Central memory CD8-positive, alpha-beta T cell (primary cell): ENCODE measurements around the gene MET.

Experiments used
- ATAC-seq: fragments of 150-1000 bp; cut with Tn5 transposase; replicated peaks from 2 replicates; pipeline ENCODE4 v1.10.0; 2022; ENCODE audit warnings: mild to moderate bottlenecking, moderate FRiP score, moderate number of reproducible peaks; ENCODE audit not compliant: poor library complexity, severe bottlenecking; ENCODE audit errors: extremely low read depth
- DNase-seq, 2 donors: peaks; one replicate each; pipeline ENCODE4 v3.0.0; 2021; ENCODE audit warnings: low spot score in 2 of 2
- H3K27ac Mint-ChIP-seq: one replicate; pipeline ENCODE4 v1.8.0; 2022; ENCODE audit warnings: low read depth, mild to moderate bottlenecking, moderate library complexity, mixed read lengths
- H3K27me3 Mint-ChIP-seq: one replicate; pipeline ENCODE4 v1.8.0; 2022; ENCODE audit warnings: mixed read lengths
- H3K36me3 Mint-ChIP-seq: one replicate; pipeline ENCODE4 v1.8.0; 2022; ENCODE audit warnings: mild to moderate bottlenecking, moderate library complexity, mixed read lengths; ENCODE audit not compliant: insufficient read depth
- H3K4me1 Mint-ChIP-seq: one replicate; pipeline ENCODE4 v1.8.0; 2022; ENCODE audit warnings: mixed read lengths
- H3K4me3 Mint-ChIP-seq: one replicate; pipeline ENCODE4 v1.8.0; 2022; ENCODE audit warnings: mild to moderate bottlenecking, moderate library complexity, mixed read lengths
- H3K9me3 Mint-ChIP-seq: one replicate; pipeline ENCODE4 v1.8.0; 2022; ENCODE audit warnings: mixed read lengths

The MET gene

GRCh38 chr7:116671111-116671510 lies 885 bp upstream of the MET start:
- no peak overlapping the region for H3K27ac Mint-ChIP-seq
- peaks cover 5% of the 10 kb centered on the region for H3K4me1 Mint-ChIP-seq
- ATAC-seq (no peak), DNase-seq (no peak)
- peaks cover 28% of the 10 kb centered on the region for H3K27me3 Mint-ChIP-seq
- H3K9me3 Mint-ChIP-seq, result no peaks in the 10 kb centered on the region
- H3K36me3 Mint-ChIP-seq, result no peaks in the 10 kb centered on the region
- peak overlapping the region; percentile 67 for H3K4me3 Mint-ChIP-seq

GRCh38 chr7:116672596-116673456 lies 830 bp downstream of the MET start:
- Mint-ChIP-seq H3K4me1 (peaks cover 5% of the 10 kb centered on the region), H3K27ac (no peak overlapping the region), H3K9me3 (no peaks in the 10 kb centered on the region), H3K4me3 (no peak overlapping the region), H3K36me3 (no peaks in the 10 kb centered on the region), H3K27me3 (peaks cover 28% of the 10 kb centered on the region)
- no peak for DNase-seq
- no peak for ATAC-seq

GRCh38 chr7:116673457-116673865 lies 1.5 kb downstream of the MET start:
- Mint-ChIP-seq H3K9me3 (no peaks in the 10 kb centered on the region), H3K27ac (no peak overlapping the region), H3K36me3 (no peaks in the 10 kb centered on the region), H3K4me1 (peaks cover 5% of the 10 kb centered on the region), H3K4me3 (no peak overlapping the region), H3K27me3 (peaks cover 28% of the 10 kb centered on the region)
- no peak for DNase-seq
- no peak for ATAC-seq

- Mint-ChIP-seq H3K36me3 (no peaks in the 10 kb centered on the region), H3K4me3 (no peak overlapping the region), H3K27me3 (peaks cover 28% of the 10 kb centered on the region), H3K9me3 (no peaks in the 10 kb centered on the region), H3K27ac (no peak overlapping the region), H3K4me1 (peaks cover 5% of the 10 kb centered on the region)
- DNase-seq (no peak), ATAC-seq (no peak)
These were observed 2.6 kb downstream of the MET start for GRCh38 chr7:116674508-116675173.

GRCh38 chr7:116675812-116676355 lies 3.9 kb downstream of the MET start:
- ATAC-seq (no peak), DNase-seq (no peak)
- no peak overlapping the region for H3K27ac Mint-ChIP-seq
- H3K36me3 Mint-ChIP-seq, result no peaks in the 10 kb centered on the region
- H3K4me3 Mint-ChIP-seq, result no peak overlapping the region
- H3K27me3 Mint-ChIP-seq, result peaks cover 22% of the 10 kb centered on the region
- H3K4me1 Mint-ChIP-seq, result peaks cover 5% of the 10 kb centered on the region
- H3K9me3 Mint-ChIP-seq, result no peaks in the 10 kb centered on the region

- ATAC-seq, result no peak
- Mint-ChIP-seq H3K4me1 (no peaks in the 10 kb centered on the region), H3K27me3 (peaks cover 23% of the 10 kb centered on the region), H3K9me3 (peaks cover 5% of the 10 kb centered on the region), H3K36me3 (no peaks in the 10 kb centered on the region), H3K27ac (no peak overlapping the region), H3K4me3 (no peak overlapping the region)
- DNase-seq, result no peak
These were observed 6.8 kb downstream of the MET start for GRCh38 chr7:116678780-116679179.

GRCh38 chr7:116679500-116679899 lies 7.5 kb downstream of the MET start:
- no peak for DNase-seq
- H3K4me3 Mint-ChIP-seq, result no peak overlapping the region
- no peak overlapping the region for H3K27ac Mint-ChIP-seq
- no peaks in the 10 kb centered on the region for H3K4me1 Mint-ChIP-seq
- peaks cover 2% of the 10 kb centered on the region for H3K36me3 Mint-ChIP-seq
- H3K9me3 Mint-ChIP-seq, result peaks cover 6% of the 10 kb centered on the region
- peak; percentile 19 for ATAC-seq
- H3K27me3 Mint-ChIP-seq, result peaks cover 26% of the 10 kb centered on the region

GRCh38 chr7:116683786-116684185 lies 11.8 kb downstream of the MET start:
- no peak overlapping the region for H3K27ac Mint-ChIP-seq
- no peak for ATAC-seq
- H3K27me3 Mint-ChIP-seq, result peaks cover 49% of the 10 kb centered on the region
- H3K4me3 Mint-ChIP-seq, result no peak overlapping the region
- H3K4me1 Mint-ChIP-seq, result no peaks in the 10 kb centered on the region
- H3K9me3 Mint-ChIP-seq, result peaks cover 6% of the 10 kb centered on the region
- peaks cover 2% of the 10 kb centered on the region for H3K36me3 Mint-ChIP-seq
- DNase-seq, result no peak

- Mint-ChIP-seq H3K9me3 (peaks cover 6% of the 10 kb centered on the region), H3K4me3 (no peak overlapping the region), H3K27ac (no peak overlapping the region), H3K4me1 (no peaks in the 10 kb centered on the region), H3K36me3 (peaks cover 2% of the 10 kb centered on the region), H3K27me3 (peaks cover 49% of the 10 kb centered on the region)
- DNase-seq (no peak), ATAC-seq (no peak)
These were observed 14.0 kb downstream of the MET start for GRCh38 chr7:116686033-116686432.

- Mint-ChIP-seq H3K36me3 (peaks cover 2% of the 10 kb centered on the region), H3K27ac (no peak overlapping the region), H3K9me3 (peaks cover 6% of the 10 kb centered on the region), H3K27me3 (peaks cover 49% of the 10 kb centered on the region), H3K4me3 (no peak overlapping the region), H3K4me1 (no peaks in the 10 kb centered on the region)
- ATAC-seq (no peak), DNase-seq (no peak)
These were observed 14.9 kb downstream of the MET start for GRCh38 chr7:116686812-116687419.

GRCh38 chr7:116687801-116688201 lies 15.8 kb downstream of the MET start:
- Mint-ChIP-seq H3K27ac (no peak overlapping the region), H3K27me3 (peaks cover 47% of the 10 kb centered on the region), H3K36me3 (peaks cover 2% of the 10 kb centered on the region), H3K4me1 (no peaks in the 10 kb centered on the region), H3K4me3 (no peak overlapping the region), H3K9me3 (peaks cover 6% of the 10 kb centered on the region)
- DNase-seq (no peak), ATAC-seq (no peak)

GRCh38 chr7:116689790-116690259 lies 17.8 kb downstream of the MET start:
- no peaks in the 10 kb centered on the region for H3K9me3 Mint-ChIP-seq
- DNase-seq, result no peak

More at GRCh38 chr7:116689790-116690259, 17.8 kb downstream of the MET start:
- Mint-ChIP-seq H3K4me1 (no peaks in the 10 kb centered on the region), H3K36me3 (no peaks in the 10 kb centered on the region), H3K27me3 (peaks cover 27% of the 10 kb centered on the region), H3K27ac (no peak overlapping the region), H3K4me3 (no peak overlapping the region)
- no peak for ATAC-seq
